HG02852 (cell line): ENCODE data around the gene BNIP5.

Source experiments
- ATAC-seq: cut with Tn5 transposase; IDR thresholded peaks from one replicate; pipeline ENCODE4 v1.9.1; 2021; ENCODE audit warnings: mild to moderate bottlenecking, moderate library complexity; ENCODE audit not compliant: unreplicated experiment

The BNIP5 gene

GRCh38 chr6:36269834-36270705 is 66.6 kb downstream of the BNIP5 start, which contains the start of gene PNPLA1:
Gene PNPLA1, plus strand, starts transcription at chr6:36270060. Its CDS starts 400 bp downstream, at chr6:36270460.
- no peak for ATAC-seq

- ATAC-seq: no peak
Observed at GRCh38 chr6:36268478-36269275, 68.0 kb downstream of the BNIP5 start.

- no peak for ATAC-seq
Observed at GRCh38 chr6:36267731-36268477, 68.8 kb downstream of the BNIP5 start.

- ATAC-seq: no peak
Observed at GRCh38 chr6:36266913-36267644, 69.6 kb downstream of the BNIP5 start.
